GM18520 (cell line): Measurements from ENCODE around the gene MKS1.

Source experiments
- ATAC-seq: cut with Tn5 transposase; IDR thresholded peaks from one replicate; pipeline ENCODE4 v1.9.1; 2021; ENCODE audit not compliant: unreplicated experiment

The MKS1 gene

GRCh38 chr17:58219007-58219788 is at the start of gene MKS1:
TSS of gene MKS1 (minus strand) at chr17:58219255. CDS start at chr17:58219230, 25 bp downstream.
- peak; percentile 91 for ATAC-seq

GRCh38 chr17:58268326-58268725 is 49.3 kb upstream of the MKS1 start:
- no peak for ATAC-seq

- ATAC-seq = no peak
Measured at GRCh38 chr17:58267347-58268324, 48.6 kb upstream of the MKS1 start.

GRCh38 chr17:58265902-58266875 is 47.1 kb upstream of the MKS1 start:
- ATAC-seq = no peak

- ATAC-seq = no peak
Measured at GRCh38 chr17:58265271-58265670, 46.2 kb upstream of the MKS1 start.

- no peak for ATAC-seq
Measured at GRCh38 chr17:58264407-58265103, 45.5 kb upstream of the MKS1 start.

GRCh38 chr17:58263773-58264172 is 44.7 kb upstream of the MKS1 start:
- no peak for ATAC-seq

- ATAC-seq = no peak
Measured at GRCh38 chr17:58262149-58262548, 43.1 kb upstream of the MKS1 start.

GRCh38 chr17:58254803-58255202 is 35.7 kb upstream of the MKS1 start:
- no peak for ATAC-seq

- no peak for ATAC-seq
Measured at GRCh38 chr17:58253082-58253481, 34.0 kb upstream of the MKS1 start.

- no peak for ATAC-seq
Measured at GRCh38 chr17:58252141-58252540, 33.1 kb upstream of the MKS1 start.

- no peak for ATAC-seq
Measured at GRCh38 chr17:58250344-58251011, 31.4 kb upstream of the MKS1 start.

GRCh38 chr17:58249270-58250133 is 30.4 kb upstream of the MKS1 start:
- ATAC-seq = no peak

GRCh38 chr17:58248955-58249269 is 29.9 kb upstream of the MKS1 start:
- no peak for ATAC-seq

- no peak for ATAC-seq
Measured at GRCh38 chr17:58247511-58248363, 28.7 kb upstream of the MKS1 start.

- no peak for ATAC-seq
Measured at GRCh38 chr17:58246781-58247180, 27.7 kb upstream of the MKS1 start.

- no peak for ATAC-seq
Measured at GRCh38 chr17:58246104-58246740, 27.2 kb upstream of the MKS1 start.
